Stimulated activated CD4-positive, alpha-beta T cell treated with anti-CD3 and anti-CD28 coated beads, Interleukin-15, amount 100 ng/mL, for 24 hours (primary cell): ENCODE results near the gene MFNG.

ENCODE experiments used
- DNase-seq: peaks from one replicate; pipeline ENCODE4 v3.0.0-alpha.2; 2020

The MFNG gene

GRCh38 chr22:37511395-37512104, 25.4 kb upstream of the MFNG start:
- no peak for DNase-seq

- no peak for DNase-seq
Observed at GRCh38 chr22:37510091-37510490, 23.9 kb upstream of the MFNG start.

GRCh38 chr22:37509059-37509860, 23.1 kb upstream of the MFNG start:
- no peak for DNase-seq

- DNase-seq: no peak
Observed at GRCh38 chr22:37508431-37508992, 22.3 kb upstream of the MFNG start.

GRCh38 chr22:37507731-37508130, 21.5 kb upstream of the MFNG start:
- no peak for DNase-seq

GRCh38 chr22:37505989-37506388, 19.8 kb upstream of the MFNG start:
- DNase-seq: no peak

GRCh38 chr22:37505565-37505964, 19.4 kb upstream of the MFNG start:
- no peak for DNase-seq

- no peak for DNase-seq
Observed at GRCh38 chr22:37504964-37505363, 18.8 kb upstream of the MFNG start.

GRCh38 chr22:37503850-37504249, 17.7 kb upstream of the MFNG start:
- no peak for DNase-seq

GRCh38 chr22:37503183-37503683, 17.0 kb upstream of the MFNG start:
- DNase-seq: no peak

GRCh38 chr22:37502342-37503182, 16.4 kb upstream of the MFNG start:
- DNase-seq: no peak

GRCh38 chr22:37501610-37502341, 15.6 kb upstream of the MFNG start:
- DNase-seq: no peak

- DNase-seq: no peak
Observed at GRCh38 chr22:37500745-37501609, 14.8 kb upstream of the MFNG start.

- no peak for DNase-seq
Observed at GRCh38 chr22:37499789-37500540, 13.8 kb upstream of the MFNG start.

GRCh38 chr22:37499027-37499707, 13.0 kb upstream of the MFNG start:
- no peak for DNase-seq

- peak; percentile 80 for DNase-seq
Observed at GRCh38 chr22:37498289-37498909, 12.2 kb upstream of the MFNG start.

GRCh38 chr22:37497062-37497599, 10.9 kb upstream of the MFNG start:
- no peak for DNase-seq

- no peak for DNase-seq
Observed at GRCh38 chr22:37496651-37497050, 10.5 kb upstream of the MFNG start.

GRCh38 chr22:37493979-37494378, 7.8 kb upstream of the MFNG start:
- DNase-seq: no peak
